Kidney glomerular epithelial cell (primary cell): Measurements from ENCODE around the gene ASCL3.
A peak's percentile ranks its signal among the peaks of the same experiment; 100 is the strongest.
"Not testable (repeated sequence)": the region's sequence is repeated elsewhere in the genome, so short reads cannot be mapped to it uniquely, and the experiment has no call there.

Experiments used
- DNase-seq: peaks from one replicate; lab custom pipeline; 2025; lab: John Stamatoyannopoulos, UW

Gene ASCL3, protein sequence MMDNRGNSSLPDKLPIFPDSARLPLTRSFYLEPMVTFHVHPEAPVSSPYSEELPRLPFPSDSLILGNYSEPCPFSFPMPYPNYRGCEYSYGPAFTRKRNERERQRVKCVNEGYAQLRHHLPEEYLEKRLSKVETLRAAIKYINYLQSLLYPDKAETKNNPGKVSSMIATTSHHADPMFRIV

DNA sequence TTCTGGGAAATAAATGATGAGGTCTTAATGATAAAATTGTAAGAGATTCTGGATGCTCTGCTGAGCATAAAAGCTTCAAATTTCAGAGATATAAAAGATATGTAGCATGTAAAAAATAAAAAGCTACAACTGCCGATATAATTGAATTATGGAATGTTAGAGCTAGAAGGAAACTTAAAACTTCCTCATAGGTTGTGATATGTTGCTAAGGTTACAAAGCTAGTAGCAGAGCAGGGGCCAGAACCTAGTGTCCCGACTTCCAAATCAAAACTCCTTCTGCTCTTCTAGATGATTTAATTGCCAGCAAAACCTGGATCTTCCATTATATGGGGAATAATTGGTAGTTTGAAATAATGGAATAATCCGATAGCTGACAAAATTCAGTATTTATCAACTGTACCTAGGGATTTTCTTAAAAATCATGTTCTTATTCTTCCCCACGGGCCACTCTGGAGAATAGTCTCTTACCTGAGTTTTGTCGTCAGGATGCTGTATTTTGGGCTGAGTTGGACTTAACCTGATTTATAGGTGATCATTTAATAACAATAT is at the start of gene ASCL3:
ASCL3 (minus strand) TSS at position 499 of the 549 bp plus-strand sequence. CDS start 4,855 bp downstream, outside the sequence.
- DNase-seq, result no peak

DNA sequence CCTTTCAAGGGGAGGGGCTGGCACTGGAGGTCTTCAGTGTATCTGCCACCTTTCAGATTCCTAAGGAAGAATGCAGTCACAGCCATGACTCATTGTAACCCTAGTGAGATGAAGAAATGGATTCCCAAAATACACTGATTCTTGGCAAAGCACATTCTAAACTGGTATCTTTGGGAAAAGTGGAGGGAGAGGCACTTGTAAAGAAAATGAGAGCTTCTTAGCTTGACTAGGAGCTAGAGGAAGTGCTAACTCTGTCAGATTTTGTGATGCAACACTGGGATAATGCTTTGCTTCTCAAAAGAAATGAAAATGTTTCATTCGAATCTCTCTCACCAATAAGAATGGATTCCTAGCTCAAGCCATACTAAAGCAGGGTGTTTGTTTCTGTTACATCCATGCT is 46.6 kb upstream of the ASCL3 start:
- DNase-seq, result no peak

DNA sequence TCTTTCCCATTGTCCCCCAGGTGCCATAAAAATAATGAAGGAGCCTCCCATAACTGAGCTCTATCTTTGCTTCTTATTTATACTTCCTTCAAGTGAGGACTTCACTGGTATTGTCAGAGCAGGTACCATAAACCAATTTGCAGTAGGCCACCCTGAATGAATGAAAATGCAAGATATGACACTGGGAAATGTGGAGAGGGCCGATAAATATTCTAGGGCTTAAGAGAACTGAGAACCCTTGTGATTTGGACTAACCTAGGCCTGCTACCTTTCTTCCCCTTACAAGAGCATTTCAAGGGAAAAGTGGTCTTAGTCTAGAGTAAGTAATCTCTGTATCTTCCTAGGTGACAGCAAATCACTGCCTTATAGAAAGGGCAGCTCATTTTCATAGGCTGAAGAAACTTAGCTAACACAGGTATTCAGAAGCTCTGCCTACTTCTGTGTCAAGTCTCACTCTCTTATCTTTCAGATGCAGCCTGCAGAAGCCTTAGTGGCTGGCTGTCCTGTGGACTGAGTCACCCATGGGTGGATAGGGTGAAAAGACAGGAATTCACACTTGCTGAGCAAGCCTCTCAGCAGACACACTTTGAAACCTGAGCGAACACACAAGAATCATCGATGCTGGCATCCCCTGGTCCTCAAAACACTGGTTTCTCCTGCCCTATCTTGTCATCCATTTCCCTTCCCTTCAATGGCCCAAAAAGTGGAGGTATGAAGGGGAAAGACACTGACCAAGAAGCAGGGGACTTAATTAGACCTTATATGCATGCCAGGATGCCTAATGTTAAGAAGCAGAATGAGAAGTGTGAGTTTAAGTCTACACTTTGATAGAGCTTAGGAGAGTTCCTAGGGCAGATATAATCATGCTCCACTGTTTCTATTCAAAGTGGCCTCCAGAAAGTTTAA is 45.8 kb upstream of the ASCL3 start:
- DNase-seq, result peak; percentile 22

DNA sequence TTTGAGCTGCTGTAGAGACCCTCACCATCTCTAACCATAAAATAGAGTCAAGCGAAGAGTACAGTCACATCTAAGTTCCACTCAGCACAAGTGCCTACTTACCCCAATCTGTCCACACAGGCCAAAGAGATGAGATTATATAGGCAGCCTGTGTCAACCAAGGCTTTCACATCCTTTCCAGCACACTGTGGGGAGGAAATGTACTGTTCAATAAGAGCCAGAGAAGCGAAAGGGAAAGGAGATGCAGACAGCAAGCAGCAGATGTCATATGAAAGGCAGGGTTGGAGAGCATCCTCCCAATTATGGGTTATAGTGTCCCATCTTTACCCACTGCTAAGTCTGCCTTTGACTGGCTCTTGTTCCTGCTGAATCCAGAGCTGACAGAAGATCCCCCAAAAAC is 44.6 kb upstream of the ASCL3 start:
- DNase-seq, result no peak

DNA sequence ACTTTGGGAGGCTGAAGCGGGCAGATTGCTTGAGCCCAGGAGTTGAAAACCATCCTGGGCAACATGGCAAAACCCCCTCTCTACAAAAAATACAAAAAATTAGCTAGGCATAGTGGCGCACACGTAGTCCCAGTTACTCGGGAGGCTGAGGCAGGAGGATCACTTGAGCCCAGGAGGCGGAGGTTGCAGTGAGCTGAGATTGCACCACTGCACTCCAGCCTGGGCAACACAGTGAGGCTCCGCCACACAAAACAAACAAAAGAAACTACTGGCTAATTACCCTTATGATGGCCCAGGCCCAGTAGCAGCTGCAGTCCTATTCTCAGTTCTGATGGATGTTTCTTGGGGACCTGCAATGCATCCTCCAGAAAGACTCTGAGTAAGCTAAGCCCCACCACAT is 44.0 kb upstream of the ASCL3 start:
- not testable (repeated sequence) for DNase-seq

DNA sequence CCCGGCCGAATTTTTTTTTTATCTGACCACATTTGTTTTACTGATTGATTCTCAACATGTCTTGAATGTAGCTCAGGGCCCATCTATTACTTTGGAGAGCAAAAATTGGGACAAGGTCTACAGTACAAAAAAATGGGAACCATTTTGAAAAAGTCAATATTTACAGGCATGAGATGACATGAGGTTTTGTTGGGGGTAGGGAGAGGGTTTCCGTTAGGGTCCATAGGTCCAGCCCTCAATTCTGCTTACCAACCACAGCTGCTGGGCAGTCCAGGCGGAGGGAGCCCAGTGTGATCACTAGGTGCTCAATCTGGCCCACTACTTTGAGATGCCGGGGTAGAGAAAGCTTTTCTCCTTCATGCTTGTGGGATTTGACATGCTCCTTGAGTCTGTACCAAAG is 42.6 kb upstream of the ASCL3 start:
- no peak for DNase-seq

DNA sequence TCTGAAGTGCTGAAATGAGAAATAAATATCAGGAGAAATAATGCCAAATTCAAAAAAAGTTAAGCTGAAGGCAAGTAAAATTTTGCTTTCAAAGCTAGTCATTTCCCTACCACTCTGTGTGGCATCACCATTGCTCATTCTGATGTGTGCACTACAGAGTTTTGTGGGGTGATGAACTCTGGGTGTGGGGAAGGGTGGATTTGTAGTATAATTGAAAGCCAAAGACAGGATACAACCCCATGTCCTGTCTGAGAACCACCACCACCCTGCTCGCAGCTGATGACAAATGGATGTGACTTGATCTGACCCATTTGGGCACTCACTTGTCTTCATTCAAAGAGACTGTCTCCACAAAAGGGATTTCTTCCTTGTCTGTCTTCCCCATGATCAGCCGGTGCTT is 40.7 kb upstream of the ASCL3 start:
- no peak for DNase-seq

DNA sequence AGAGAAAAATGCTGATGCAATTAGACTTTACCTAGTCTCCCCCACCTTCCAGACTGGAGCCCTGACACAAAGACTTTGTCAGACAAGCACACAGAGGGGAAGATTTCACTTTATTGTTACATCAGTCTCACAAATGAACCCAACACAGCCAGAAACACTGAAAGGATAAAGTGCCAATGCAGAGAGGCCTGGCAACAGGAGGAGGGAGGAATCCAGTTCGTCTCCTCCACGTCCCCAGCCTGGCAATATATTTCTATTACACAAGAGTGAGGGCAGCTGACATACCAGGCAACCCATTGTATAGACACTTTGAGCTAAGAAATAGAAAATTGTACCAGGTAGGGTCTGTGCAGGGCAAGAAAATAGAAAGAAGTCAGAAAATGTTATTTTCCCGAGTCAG is 37.7 kb upstream of the ASCL3 start:
- no peak for DNase-seq

DNA sequence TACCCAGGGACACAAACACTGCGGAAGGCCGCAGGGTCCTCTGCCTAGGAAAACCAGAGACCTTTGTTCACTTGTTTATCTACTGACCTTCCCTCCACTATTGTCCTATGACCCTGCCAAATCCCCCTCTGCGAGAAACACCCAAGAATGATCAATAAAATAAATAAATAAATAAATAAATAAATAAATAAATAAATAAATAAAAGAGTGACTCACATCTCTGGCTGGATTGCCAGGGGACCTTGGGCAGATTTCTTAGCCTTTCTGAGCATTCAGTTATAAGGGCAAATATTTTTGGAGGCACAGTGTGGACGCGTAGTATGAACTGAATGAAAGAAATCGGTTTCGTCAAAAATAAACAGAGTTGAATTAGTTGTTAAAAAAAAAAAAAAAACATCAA is 36.5 kb upstream of the ASCL3 start:
- DNase-seq, result not testable (repeated sequence)

DNA sequence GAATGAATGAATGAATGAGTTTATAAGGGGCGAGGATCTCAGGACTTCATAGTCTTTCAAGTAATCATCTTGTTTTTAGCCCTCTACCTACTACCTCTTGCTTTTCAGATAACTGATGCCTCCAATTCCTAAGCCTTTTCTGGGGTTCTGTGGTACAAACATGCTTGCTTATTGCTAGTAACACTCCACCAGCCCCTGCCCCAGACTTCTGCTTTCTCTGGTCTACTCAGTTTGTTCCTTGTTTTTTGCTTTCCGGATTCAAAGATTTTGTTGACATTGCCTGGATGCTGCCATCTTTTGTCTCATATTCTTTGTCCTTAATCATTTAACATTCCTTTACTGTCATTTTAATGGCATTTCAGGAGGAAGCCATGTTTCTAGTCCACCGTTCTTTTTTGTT is 30.3 kb upstream of the ASCL3 start:
- DNase-seq, result no peak

DNA sequence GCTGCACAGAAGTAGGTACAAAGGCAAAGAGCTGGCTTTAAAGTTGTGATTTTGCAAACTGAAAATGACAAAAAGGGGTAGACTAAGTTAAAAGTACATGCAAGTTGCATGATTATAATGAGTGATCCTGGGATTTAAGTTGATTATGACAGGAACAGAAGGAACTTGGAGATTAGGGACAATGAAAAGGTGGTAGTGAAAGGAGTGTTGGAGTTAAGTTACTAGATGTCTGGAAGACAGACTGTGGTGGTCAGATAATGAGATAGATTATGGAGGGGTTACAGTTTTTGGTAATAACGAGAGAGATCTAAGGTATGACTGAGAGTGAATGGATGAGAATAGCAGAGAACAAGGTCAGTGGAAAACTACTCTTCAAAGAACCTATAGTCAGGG is 29.1 kb upstream of the ASCL3 start:
- DNase-seq, result no peak

DNA sequence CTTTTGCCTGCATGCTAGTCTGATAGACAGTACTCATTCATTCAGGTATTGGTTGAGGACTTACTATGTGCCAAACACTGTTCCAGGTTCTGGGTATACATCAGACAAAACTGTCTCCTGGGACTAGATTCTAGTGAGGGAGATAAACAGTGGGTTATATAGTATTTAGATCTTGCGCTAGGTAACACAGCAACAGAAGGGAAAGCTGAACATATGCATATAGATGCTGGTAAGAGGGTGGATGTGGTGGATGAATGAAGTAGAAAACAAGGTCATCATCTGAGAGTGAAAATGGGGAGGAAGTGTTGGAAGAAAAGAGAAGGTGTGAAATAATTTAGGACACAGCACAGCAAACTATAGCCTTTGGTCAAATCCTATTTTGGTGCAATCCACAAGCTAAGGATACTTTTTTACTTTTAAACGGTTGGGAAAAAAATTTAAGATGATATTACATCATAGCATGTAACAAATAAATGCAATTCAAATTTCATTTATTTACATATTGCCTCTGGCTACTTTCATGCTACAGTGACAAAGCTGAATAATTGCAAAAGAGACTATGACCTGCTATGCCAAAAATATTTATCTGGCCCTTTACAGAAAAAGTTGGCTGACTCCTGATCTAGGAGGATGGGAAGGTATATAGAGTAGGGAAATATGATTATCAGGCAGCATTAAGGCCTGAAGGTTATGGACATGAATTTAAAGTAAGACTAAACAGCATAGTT is 28.5 kb upstream of the ASCL3 start:
- DNase-seq, result no peak

DNA sequence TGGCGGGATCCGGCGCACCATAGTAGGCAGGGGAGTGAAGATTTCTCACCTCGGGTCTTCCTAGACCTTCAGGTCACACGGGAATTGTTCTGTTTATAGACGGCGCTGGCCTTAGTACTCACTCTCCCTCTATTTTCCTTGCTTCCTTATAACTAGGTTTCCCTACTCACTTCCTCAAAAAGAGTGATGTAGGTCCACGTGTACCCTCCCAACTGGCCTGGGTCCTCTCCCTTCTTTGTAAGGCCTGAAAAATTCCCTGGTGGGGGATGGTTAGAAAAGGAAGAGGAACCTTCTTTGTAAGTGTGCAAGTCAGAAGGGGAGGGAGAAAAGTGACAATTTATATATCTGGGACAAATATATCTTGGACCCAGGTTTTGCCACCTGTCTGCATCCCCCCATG is 24.4 kb upstream of the ASCL3 start:
- no peak for DNase-seq

DNA sequence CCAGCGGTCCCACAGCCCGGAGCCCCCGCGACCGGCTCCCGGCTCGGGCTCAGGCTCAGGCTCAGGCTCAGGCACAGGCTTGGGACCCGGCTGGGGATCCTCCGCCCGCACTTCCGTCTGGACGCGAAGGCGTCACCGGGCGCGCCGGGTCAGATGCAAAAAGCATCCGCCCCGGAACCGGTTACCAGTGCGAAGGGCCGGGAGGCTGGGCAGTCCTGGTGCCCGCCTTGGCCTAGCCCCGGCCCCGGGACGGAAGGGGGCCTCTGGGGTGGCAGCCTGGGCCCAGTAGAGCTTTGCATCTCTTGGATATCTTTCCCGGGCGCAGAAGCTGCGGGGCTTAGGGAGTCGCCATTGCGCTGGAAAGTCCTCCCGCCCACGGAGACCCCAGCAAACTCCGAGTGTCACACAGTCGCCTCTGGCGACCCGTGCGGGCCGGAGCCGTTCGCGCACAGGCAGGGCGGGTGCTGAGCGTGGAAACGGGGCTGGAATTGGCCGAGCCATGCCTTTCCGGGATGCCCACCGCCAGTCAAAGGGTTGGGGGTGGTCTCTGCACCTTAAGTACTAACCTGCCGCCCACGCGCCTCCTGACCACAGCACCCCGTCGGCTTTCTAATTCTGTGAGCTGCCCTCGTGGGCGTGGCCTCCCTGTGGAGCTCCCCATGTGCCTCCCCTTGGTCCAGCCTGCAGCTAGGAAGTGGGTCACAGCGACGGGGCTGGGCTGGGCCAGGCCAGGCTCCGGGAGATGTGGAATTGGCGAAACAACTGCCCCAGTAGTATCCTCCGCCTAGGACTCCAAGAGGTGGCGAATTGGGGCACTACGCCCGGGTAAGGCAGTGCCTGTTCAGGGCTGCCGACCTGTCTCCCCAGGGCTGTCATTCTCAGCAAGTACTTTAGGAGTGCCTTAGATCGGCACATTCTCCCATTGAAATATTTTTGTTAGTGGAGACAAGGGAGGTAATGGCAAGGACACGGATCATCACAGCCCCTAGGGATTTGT is 21.8 kb upstream of the ASCL3 start, which contains the start of gene TMEM9B:
TMEM9B (minus strand) TSS at position 119 of the 997 bp plus-strand sequence. CDS start 129 bp downstream, outside the sequence.
- peak; percentile 89 for DNase-seq

DNA sequence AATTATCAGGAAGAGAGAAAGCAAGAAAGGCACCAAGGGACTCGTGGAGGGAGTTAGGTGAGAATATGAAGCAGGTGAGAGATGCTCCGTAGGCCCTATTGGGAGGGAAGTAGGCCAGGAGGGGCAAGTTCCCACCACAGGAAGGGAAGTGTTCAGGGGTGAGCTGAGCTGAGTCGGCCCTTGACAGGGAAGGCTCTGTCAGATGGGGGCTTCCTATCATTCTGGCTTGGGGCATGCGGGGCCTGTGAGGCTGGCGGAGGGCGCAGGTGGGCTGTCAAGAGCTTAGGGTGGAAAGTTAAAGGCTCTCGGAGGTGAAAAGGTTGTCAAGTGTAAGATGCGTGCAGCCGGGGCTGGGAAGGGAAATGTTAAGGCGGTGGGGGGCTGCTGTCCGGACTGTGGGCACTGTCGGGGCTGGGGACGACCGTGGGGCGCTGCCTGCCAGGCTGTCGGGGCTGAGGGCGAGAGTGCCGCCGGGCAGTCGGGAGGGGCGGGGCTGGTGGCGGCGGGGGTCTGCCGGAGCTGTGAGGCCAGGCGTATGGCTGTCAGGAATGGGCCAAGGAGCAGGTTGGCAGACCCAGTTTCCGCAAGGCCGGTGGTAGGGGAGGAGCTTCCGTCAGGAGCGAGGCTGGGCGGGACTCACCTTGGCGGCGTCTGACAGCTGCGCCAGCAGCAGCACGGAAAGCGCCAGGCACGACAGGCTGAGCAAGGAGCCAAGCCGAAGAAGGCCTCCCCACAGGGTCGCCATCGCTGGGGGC is 20.9 kb upstream of the ASCL3 start:
- peak; percentile 89 for DNase-seq

DNA sequence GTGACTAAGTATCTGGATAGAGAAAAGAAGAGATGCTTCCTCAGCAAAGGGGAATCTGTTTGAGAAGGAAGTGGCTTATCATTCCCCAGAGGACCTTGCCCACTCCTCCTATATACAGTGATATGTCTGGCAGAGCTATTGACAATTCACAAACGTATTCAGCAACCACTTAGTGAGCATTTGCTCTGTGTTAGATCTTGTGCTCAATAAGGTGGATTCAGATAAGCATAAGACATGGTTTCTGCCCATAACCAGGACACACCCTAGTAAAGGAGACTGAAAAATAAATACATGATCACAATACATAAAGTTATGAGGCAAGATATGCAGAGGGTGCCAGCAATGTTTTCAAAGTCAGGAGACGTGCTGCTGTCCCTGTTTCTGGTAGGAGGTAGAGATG is 20.0 kb upstream of the ASCL3 start:
- DNase-seq, result no peak

DNA sequence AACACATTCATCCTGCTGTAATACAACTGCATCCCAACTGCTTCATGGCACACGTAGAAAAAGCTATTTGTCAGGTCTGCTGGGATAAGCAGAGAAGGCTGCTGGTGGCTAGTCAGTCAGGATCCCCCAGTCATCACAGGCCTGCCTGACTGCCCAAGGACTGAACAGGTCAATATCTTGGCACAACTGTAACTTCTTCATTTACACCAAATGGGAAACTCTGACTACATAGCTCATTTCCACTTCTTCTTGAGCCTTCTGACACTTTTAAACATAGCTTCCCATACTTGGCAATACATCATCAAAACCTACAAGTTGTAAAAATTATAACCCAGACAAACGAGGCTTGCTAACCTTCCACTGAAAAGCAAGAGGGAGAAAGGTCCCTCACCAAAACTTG is 18.6 kb upstream of the ASCL3 start:
- no peak for DNase-seq

DNA sequence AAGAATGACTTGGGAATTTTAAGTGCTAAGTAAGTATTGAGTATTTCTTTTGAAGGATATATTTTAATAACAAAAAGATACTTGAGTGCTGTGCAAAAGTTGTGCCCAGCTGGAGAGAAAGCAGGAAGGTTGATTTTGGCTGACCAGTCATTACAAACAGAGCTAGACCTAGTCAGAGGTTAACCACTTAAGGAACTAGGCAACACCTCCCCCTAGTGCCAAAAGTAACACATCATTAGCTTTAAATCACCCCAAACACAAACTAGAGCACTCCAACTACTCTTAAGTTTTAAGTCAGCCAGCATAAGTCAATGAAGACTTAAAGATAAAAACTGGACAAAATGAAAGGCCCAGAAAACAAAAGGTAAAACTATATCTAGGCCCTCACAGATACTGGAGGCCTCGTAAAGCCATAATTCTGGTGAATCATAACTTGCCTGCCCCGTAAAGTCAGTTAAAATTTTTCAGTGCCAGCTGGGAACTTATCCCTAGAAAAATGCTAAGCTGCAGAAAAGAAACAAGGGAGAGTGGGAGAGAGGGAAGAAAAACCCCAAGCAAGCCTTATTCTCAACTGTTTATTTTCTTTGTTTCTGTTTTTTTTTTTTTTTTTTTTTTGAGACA is 16.8 kb upstream of the ASCL3 start:
- DNase-seq, result peak; percentile 66

DNA sequence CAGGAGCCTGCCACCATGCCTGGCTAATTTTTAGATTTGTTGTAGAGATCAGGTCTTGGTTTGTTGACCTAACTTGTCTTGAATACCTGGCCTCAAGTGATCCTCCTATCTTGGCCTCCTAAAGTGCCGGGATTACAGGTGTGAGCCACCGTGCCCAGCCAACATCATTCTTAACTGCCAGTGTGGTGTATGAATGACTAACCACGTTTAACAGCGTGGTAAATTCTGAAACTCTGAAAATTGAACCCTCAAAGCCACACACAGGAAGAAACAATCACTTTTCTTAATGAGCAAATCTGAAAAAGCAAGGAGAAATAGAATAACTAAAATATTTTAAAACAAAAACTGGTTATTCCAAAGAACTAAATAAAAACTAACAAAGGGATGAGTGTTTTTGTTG is 14.0 kb upstream of the ASCL3 start:
- no peak for DNase-seq

DNA sequence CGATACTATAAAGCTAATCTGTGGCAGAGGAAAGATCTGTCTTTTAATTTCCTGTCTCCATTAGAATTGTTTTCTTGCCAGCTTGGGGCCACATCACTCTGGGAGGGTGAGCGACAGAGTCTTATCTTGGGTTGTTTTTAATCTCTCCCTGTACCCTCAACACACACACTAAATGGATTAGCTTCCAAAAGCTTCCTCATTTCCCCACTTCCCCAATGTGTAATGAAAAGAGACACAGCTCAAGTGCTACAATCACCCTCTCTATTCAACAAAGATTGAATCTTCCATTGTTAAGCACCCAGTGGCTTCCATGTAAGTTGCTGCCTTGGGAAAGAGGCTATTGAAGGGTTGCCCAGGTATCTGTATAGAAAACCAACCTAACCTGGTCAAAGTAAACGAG is 6.1 kb upstream of the ASCL3 start:
- DNase-seq, result no peak
